Measurements from ENCODE around the gene NDUFAF4.

- TF ChIP-seq CTCF (IDR thresholded peaks at IDR 0.05; ENCODE audit: insufficient read depth, low read length, poor library complexity, severe bottlenecking): no peak
- TF ChIP-seq EZH2phosphoT487 (conservative IDR thresholded peaks at IDR 0.05; ENCODE audit: low read length): no peak
These were observed 32.7 kb downstream of the NDUFAF4 start for GRCh38 chr6:96865055-96865405.
